GM12801 (cell line): ENCODE results near the gene ARL6IP4.

Experiments
- TF ChIP-seq, protein P1 (sequence below): IDR thresholded peaks from one replicate; pipeline ENCODE4 v1.5.1; 2011; ENCODE audit warnings: control low read depth; ENCODE audit not compliant: insufficient read length; ENCODE audit errors: extremely low read depth

ARL6IP4 gene

GRCh38 chr12:122992386-122992785 lies 11.9 kb downstream of the ARL6IP4 start:
- TF ChIP-seq, protein P1, sequence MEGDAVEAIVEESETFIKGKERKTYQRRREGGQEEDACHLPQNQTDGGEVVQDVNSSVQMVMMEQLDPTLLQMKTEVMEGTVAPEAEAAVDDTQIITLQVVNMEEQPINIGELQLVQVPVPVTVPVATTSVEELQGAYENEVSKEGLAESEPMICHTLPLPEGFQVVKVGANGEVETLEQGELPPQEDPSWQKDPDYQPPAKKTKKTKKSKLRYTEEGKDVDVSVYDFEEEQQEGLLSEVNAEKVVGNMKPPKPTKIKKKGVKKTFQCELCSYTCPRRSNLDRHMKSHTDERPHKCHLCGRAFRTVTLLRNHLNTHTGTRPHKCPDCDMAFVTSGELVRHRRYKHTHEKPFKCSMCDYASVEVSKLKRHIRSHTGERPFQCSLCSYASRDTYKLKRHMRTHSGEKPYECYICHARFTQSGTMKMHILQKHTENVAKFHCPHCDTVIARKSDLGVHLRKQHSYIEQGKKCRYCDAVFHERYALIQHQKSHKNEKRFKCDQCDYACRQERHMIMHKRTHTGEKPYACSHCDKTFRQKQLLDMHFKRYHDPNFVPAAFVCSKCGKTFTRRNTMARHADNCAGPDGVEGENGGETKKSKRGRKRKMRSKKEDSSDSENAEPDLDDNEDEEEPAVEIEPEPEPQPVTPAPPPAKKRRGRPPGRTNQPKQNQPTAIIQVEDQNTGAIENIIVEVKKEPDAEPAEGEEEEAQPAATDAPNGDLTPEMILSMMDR = no peak

DNA sequence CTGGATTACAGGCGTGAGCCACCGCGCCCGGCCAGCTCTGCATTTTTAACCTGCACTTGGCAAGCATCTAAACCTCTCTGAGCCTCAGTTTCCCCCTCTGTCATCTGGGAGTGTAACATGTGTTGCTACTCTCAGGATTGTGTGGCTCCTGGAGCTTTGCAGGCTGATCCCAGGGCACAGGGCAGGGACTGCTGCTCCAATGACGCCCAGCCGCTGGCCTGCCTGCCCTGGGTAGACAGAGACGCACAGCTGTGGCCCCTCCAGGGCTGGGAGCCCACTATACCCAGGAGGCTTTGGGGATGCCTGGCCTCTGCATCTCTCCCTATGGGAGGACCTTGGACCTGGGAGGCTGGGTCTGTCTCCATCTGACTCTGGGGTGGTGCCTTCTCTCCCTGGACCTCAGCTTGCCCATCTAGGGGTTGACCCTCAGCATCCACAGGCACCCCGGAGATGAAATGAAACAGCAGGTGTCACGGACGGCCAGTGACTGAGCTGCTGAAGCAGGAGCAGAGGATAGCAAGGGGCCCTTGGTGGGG lies 13.7 kb downstream of the ARL6IP4 start:
- TF ChIP-seq, protein P1 = no peak

DNA sequence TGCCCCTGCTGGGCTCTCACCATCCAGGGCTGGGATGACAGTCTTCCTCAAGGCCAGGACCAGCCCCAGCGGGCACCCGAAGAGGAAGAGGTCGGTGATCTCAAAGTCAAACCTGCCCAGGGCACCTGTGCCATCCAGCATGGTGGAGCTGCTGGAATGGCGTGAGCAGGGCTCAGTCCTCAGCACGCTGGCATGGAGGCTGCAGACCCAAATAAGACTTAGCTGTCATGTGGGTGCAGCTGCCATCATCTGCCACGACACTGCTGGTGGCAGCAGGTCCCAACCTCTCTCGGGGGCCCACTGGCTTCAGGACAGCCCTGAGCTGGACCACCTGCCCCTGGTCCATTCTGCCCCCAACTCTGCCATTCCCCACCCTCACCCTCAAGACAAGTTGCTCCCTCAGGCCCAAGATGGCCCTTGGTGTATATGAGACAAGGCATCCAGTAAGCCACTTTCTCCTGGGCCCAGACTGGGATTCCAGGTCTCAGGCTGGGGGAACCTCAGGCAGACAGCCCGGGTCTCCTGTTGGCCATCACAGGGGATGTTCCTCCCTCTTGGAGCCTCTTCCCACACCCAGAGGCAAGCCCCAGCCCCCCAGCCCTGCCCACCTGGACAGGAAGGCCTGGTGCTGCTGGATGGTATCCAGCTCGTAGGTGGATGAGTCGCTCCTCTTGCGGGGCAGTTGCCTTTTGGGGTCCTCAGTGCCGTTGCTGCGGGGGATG lies 14.5 kb downstream of the ARL6IP4 start:
- TF ChIP-seq, protein P1 = no peak

DNA sequence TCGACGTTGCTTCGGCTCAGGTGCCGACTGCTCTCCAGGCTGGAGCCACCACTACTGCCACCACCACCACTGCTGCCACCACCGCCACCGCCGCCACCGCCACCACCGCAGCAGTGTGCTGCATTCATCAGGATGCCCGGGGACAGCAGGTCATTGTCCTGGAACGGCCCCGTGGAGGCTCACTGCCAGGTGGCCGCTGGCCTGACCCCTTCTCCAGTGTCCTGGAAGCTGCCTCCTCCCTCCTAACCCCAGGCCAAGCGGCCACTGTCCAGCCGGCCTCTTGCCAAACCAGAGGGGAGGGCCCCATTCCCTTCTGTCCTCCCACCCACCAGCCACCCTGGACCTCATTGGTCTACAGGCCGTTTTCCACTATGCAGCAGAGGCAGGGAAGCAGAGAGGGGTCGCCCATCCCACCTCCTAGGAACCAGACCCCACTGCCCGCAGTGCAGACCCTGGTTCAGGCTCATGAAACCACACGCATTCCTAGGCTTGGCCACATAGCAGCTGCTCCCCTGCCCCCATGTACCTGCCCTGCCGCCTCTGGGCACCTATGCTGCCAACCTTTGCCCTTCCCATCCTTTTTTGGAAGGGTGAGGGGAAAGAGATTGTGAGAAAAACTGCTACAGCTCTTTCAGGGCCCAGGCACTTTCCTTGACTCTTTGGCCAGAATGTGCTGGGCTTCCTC lies 15.2 kb downstream of the ARL6IP4 start:
- TF ChIP-seq, protein P1 = no peak

DNA sequence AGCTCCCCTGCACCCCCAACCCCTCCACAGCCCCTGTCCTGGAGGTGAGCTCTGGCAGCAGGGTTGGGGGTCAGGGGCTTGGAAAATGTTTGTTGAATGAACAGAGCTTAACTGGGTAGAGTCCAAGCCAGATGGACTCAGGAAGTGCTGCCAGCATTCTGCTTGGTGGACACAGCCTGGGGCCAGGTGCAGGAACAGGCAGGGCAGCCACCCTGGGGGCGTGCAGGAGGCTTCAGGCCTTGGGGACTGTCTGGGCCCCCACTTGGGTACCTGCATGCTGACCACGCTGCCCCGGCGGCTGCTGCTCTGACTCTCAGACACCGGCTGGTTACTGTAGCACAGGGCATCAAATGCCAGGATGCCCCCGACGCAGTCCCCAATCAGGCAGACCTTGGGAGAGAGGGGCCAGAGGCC lies 15.7 kb downstream of the ARL6IP4 start:
- TF ChIP-seq, protein P1 = no peak

GRCh38 chr12:122996621-122997342 lies 16.3 kb downstream of the ARL6IP4 start:
- TF ChIP-seq, protein P1 = no peak
